GM12878 (cell line): ENCODE results near the gene MTFR1L. TPM values are rescaled to one million over a fixed set of nuclear protein-coding genes. Genes with fewer than 3 reads are reported as not detected.

ENCODE experiments used
- ATF7 ChIP-seq: fragments of 450-650 bp; IDR thresholded peaks from 2 replicates; pipeline ENCODE4 v1.6.1; 2016; ENCODE audit warnings: low read depth, mild to moderate bottlenecking
- CEBPZ ChIP-seq: fragments of 150-350 bp; IDR thresholded peaks from 2 replicates; pipeline ENCODE4 v1.6.1; 2016; ENCODE audit warnings: low read depth, low read length
- EED ChIP-seq: sonication (generic); IDR thresholded peaks from 2 replicates; pipeline ENCODE4 v1.6.1; 2016; ENCODE audit warnings: antibody characterized with exemption, low read depth
- ESRRA ChIP-seq: IDR thresholded peaks from 2 replicates; pipeline ENCODE4 v1.6.1; 2012; ENCODE audit warnings: mild to moderate bottlenecking, low read length, improper control_type of control experiment
- FOXK2 ChIP-seq: fragments of 450-650 bp; IDR thresholded peaks from 2 replicates; pipeline ENCODE4 v1.6.1; 2017; ENCODE audit warnings: mild to moderate bottlenecking, moderate library complexity
- GATAD2B ChIP-seq: fragments of 450-650 bp; conservative IDR thresholded peaks from 2 replicates; pipeline ENCODE4 v1.6.1; 2017; ENCODE audit warnings: low read depth, mild to moderate bottlenecking, moderate library complexity
- HDAC6 ChIP-seq: fragments of 200-600 bp; sonication (generic); IDR thresholded peaks from one replicate; pipeline ENCODE4 v1.8.0; 2017; ENCODE audit warnings: antibody characterized with exemption; ENCODE audit not compliant: unreplicated experiment
- IKZF1 ChIP-seq: fragments of 450-650 bp; conservative IDR thresholded peaks from 2 replicates; pipeline ENCODE4 v1.6.1; 2017; ENCODE audit warnings: antibody characterized with exemption, mild to moderate bottlenecking
- JUNB ChIP-seq: IDR thresholded peaks from 2 replicates; pipeline ENCODE4 v1.6.1; 2016; ENCODE audit warnings: antibody characterized with exemption, mild to moderate bottlenecking
- LARP7 ChIP-seq: fragments of 450-650 bp; IDR thresholded peaks from 2 replicates; pipeline ENCODE4 v1.6.1; 2017; ENCODE audit warnings: mild to moderate bottlenecking
- NBN ChIP-seq: fragments of 450-650 bp; IDR thresholded peaks from 2 replicates; pipeline ENCODE4 v1.6.1; 2016
- PKNOX1 ChIP-seq: fragments of 450-650 bp; IDR thresholded peaks from 2 replicates; pipeline ENCODE4 v1.6.1; 2016; ENCODE audit warnings: mild to moderate bottlenecking
- RAD51 ChIP-seq: fragments of 450-650 bp; IDR thresholded peaks from 2 replicates; pipeline ENCODE4 v1.6.1; 2016; ENCODE audit warnings: moderate library complexity, mild to moderate bottlenecking, inconsistent platforms
- RCOR1 ChIP-seq: conservative IDR thresholded peaks from 2 replicates; pipeline ENCODE4 v1.6.1; 2012; ENCODE audit warnings: low read depth, low read length, improper control_type of control experiment
- SMAD5 ChIP-seq: IDR thresholded peaks from 2 replicates; pipeline ENCODE4 v1.6.1; 2016; ENCODE audit warnings: antibody characterized with exemption, low read depth
- SMC3 ChIP-seq: IDR thresholded peaks from 2 replicates; pipeline ENCODE4 v1.6.1; 2011; ENCODE audit warnings: low read length, improper control_type of control experiment, borderline replicate concordance
- SREBF1 ChIP-seq: IDR thresholded peaks from 2 replicates; pipeline ENCODE4 v1.6.1; 2012; ENCODE audit warnings: mild to moderate bottlenecking, low read length
- SRF ChIP-seq, 2 experiments: IDR thresholded peaks; 2 replicates each; pipeline ENCODE4 v1.6.1; 2011; ENCODE audit warnings: low read depth in 2 of 2, low read length in 2 of 2, mild to moderate bottlenecking in 1 of 2, moderate library complexity in 1 of 2
- STAT3 ChIP-seq: IDR thresholded peaks from 2 replicates; pipeline ENCODE4 v1.6.1; 2011; ENCODE audit warnings: low read depth, low read length, improper control_type of control experiment
- SUZ12 ChIP-seq: fragments of 200-600 bp; sonication (generic); IDR thresholded peaks from one replicate; pipeline ENCODE4 v1.6.1; 2018; ENCODE audit warnings: antibody characterized with exemption, mild to moderate bottlenecking; ENCODE audit not compliant: unreplicated experiment
- ZNF217 ChIP-seq: fragments of 450-650 bp; IDR thresholded peaks from 2 replicates; pipeline ENCODE4 v1.6.1; 2017; ENCODE audit warnings: antibody characterized with exemption, mild to moderate bottlenecking
- ZNF592 ChIP-seq: fragments of 450-650 bp; IDR thresholded peaks from 2 replicates; pipeline ENCODE4 v1.6.1; 2017; ENCODE audit warnings: mild to moderate bottlenecking, moderate library complexity
- polyA plus RNA-seq, 11 experiments: library from polyadenylated mRNA; depleted of rRNA in 4 of 11; unstranded in 6 of 11; stranded (reverse) in 5 of 11; fragments of >200 nt; fragmentation: Nextera tagmentation in 4 of 11; fragmentation: Illumina TruSeq in 1 of 11; extraction: Ambion mirVana in 4 of 11; extraction: Trizol in 1 of 11; gene quantifications; 1 replicate in 1 of 11; 2 replicates in 10 of 11; pipeline versions ENCODE4 v1.2.1 to v1.2.3, GENCODE V29; 2011 to 2016; ENCODE audit warnings: inconsistent platforms in 2 of 11, missing spikeins in 2 of 11, low read depth in 1 of 11
- total RNA-seq, 4 experiments: library from RNA; depleted of rRNA in 3 of 4; stranded (reverse); fragments of >200 nt in 3 of 4; fragmentation: Illumina TruSeq in 1 of 4; extraction: Trizol in 1 of 4; gene quantifications; 2 replicates each; pipeline versions ENCODE4 v1.2.1 to v1.2.3, GENCODE V29; 2013 to 2021

MTFR1L gene
- total and polyA plus RNA-seq, 10 of the 15 experiments (the other 5 are each of a cell fraction or from before 2014, with no cell fraction given), result 16.9 to 44.2 (median 30.3) TPM

- no peak for TF ChIP-seq STAT3
- no peak for TF ChIP-seq ATF7
- TF ChIP-seq SUZ12, result no peak
- 0 out of 2 replicates have a peak, but pooled peaks have one; percentile 23 for TF ChIP-seq IKZF1
- TF ChIP-seq ZNF217, result no peak
- TF ChIP-seq RCOR1, result no peak
- no peak for TF ChIP-seq SRF (IDR thresholded peaks at IDR 0.05; ENCODE audit: low read depth in 2 of 2, low read length in 2 of 2)
- no peak for TF ChIP-seq ZNF592
- no peak for TF ChIP-seq HDAC6
- TF ChIP-seq PKNOX1, result no peak
- TF ChIP-seq SREBF1, result no peak
- TF ChIP-seq JUNB, result no peak
- TF ChIP-seq GATAD2B, result peak; percentile 56; the same call in 1 of the 2 replicates
- no peak for TF ChIP-seq SMAD5
- no peak for TF ChIP-seq FOXK2
- TF ChIP-seq CEBPZ, result no peak
- TF ChIP-seq LARP7, result peak; percentile 54; the same call in 1 of the 2 replicates
- peak; percentile 22; the same call in 1 of the 2 replicates for TF ChIP-seq NBN
- TF ChIP-seq RAD51, result no peak
- no peak for TF ChIP-seq ESRRA
- no peak for TF ChIP-seq EED
- TF ChIP-seq SMC3, result peak; percentile 84
Measured at GRCh38 chr1:25810341-25811299, 9.1 kb upstream of the MTFR1L start (continued).
